ENCODE data around the gene CALHM2.
"Not testable (repeated sequence)": the region's sequence is repeated elsewhere in the genome, so short reads cannot be mapped to it uniquely, and the experiment has no call there.

The CALHM2 gene

DNA sequence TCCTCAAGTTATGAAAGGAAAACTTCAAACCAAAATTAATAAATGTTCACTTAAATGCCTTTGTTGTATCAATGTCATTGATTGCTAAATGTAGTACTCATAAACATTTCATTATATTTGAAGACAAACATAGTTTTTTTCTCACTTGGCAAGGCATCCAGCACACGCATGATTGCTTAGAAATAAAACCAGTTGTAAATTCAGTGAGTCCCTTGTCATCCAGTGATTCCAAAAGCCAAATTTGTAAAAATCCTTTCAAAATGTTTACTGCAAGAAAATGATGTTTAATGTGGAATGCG lies 35.2 kb upstream of the CALHM2 start:
- POLR2A ChIA-PET = no interaction called here
- CTCF ChIA-PET = interaction anchor here (1.6 to 5.3 kb wide), 3 partner anchors 11 to 71 kb away, joined by 3 to 147 read pairs (median 27); no protein-coding TSS in a partner anchor

GRCh38 chr10:103486635-103487409 lies 34.7 kb upstream of the CALHM2 start:
- 98% methylated on average over 7 of the region's 8 CpGs for WGBS (ENCODE audit: insufficient coverage)
- H3K4me1 ChIP-seq (ENCODE audit: control extremely low read depth in 1 of 4, control insufficient read depth in 4 of 4, insufficient read depth in 4 of 4, low read length in 3 of 4); DNase-seq; H3K9me3 ChIP-seq (ENCODE audit: control extremely low read depth in 1 of 5, control insufficient read depth in 4 of 5, insufficient read depth in 2 of 5, low read depth in 1 of 5, low read length in 4 of 5); H3K27me3 ChIP-seq (replicated peaks in 2 of 5; ENCODE audit: control insufficient read depth in 4 of 5, insufficient read depth in 5 of 5, low read length in 4 of 5); H3K27ac ChIP-seq (ENCODE audit: insufficient read depth in 1 of 2, low read depth in 1 of 2, low read length in 2 of 2, poor library complexity in 1 of 2, severe bottlenecking in 2 of 2); POLR2A ChIA-PET; H3K36me3 ChIP-seq (ENCODE audit: control insufficient read depth in 4 of 4, insufficient read depth in 4 of 4, low read length in 3 of 4); H3K4me3 ChIP-seq (ENCODE audit: control insufficient read depth in 1 of 7, extremely low read depth in 1 of 7, insufficient read depth in 4 of 7, low read depth in 2 of 7, low read length in 6 of 7): not testable (repeated sequence)
- CTCF ChIA-PET = interaction anchor here (0.9 to 5.3 kb wide), 12 partner anchors 9 to 106 kb away, joined by 3 to 147 read pairs (median 4); no protein-coding TSS in a partner anchor

More for the DNA sequence above, 35.2 kb upstream of the CALHM2 start:
- WGBS (ENCODE audit: insufficient coverage) = 100% methylated on average over 1 of the region's 2 CpGs
- no peaks in the 10 kb centered on the region for H3K36me3 ChIP-seq (ENCODE audit: control insufficient read depth in 4 of 4, insufficient read depth in 4 of 4, low read length in 3 of 4)
- DNase-seq = no peak
- no peak overlapping the region for H3K27ac ChIP-seq (ENCODE audit: insufficient read depth in 1 of 2, low read depth in 1 of 2, low read length in 2 of 2, poor library complexity in 1 of 2, severe bottlenecking in 2 of 2)
- H3K9me3 ChIP-seq (ENCODE audit: control extremely low read depth in 1 of 5, control insufficient read depth in 4 of 5, insufficient read depth in 2 of 5, low read depth in 1 of 5, low read length in 4 of 5) = no peaks in the 10 kb centered on the region
- H3K4me1 ChIP-seq (ENCODE audit: control extremely low read depth in 1 of 4, control insufficient read depth in 4 of 4, insufficient read depth in 4 of 4, low read length in 3 of 4) = peaks cover 0 to 3% (median 1%) of the 10 kb centered on the region in 4 experiments
- H3K4me3 ChIP-seq (ENCODE audit: control insufficient read depth in 1 of 7, extremely low read depth in 1 of 7, insufficient read depth in 4 of 7, low read depth in 2 of 7, low read length in 6 of 7) = no peak overlapping the region
- H3K27me3 ChIP-seq (replicated peaks in 2 of 5; ENCODE audit: control insufficient read depth in 4 of 5, insufficient read depth in 5 of 5, low read length in 4 of 5) = peaks cover 0 to 6% (median under 1%) of the 10 kb centered on the region in 5 experiments

- H3K36me3 ChIP-seq (ENCODE audit: control insufficient read depth in 4 of 4, insufficient read depth in 4 of 4, low read length in 3 of 4) = no peaks in the 10 kb centered on the region
- H3K9me3 ChIP-seq (ENCODE audit: control extremely low read depth in 1 of 5, control insufficient read depth in 4 of 5, insufficient read depth in 2 of 5, low read depth in 1 of 5, low read length in 4 of 5) = no peaks in the 10 kb centered on the region
- POLR2A ChIA-PET = interaction anchor here (1.1 kb wide), 1 partner anchor 11 kb away, joined by 3 read pairs; no protein-coding TSS in a partner anchor
- 55% methylated on average over 10 of the region's 12 CpGs for WGBS (ENCODE audit: insufficient coverage)
- H3K4me3 ChIP-seq (ENCODE audit: control insufficient read depth in 1 of 7, extremely low read depth in 1 of 7, insufficient read depth in 4 of 7, low read depth in 2 of 7, low read length in 6 of 7) = no peak overlapping the region
- no peaks in the 10 kb centered on the region for H3K27me3 ChIP-seq (replicated peaks in 2 of 5; ENCODE audit: control insufficient read depth in 4 of 5, insufficient read depth in 5 of 5, low read length in 4 of 5)
- CTCF ChIA-PET = interaction anchor here (1.0 to 12.8 kb wide), 7 partner anchors 9 to 130 kb away, joined by 3 to 157 read pairs (median 10); partner anchors contain the start of gene CALHM2
- H3K27ac ChIP-seq (ENCODE audit: insufficient read depth in 1 of 2, low read depth in 1 of 2, low read length in 2 of 2, poor library complexity in 1 of 2, severe bottlenecking in 2 of 2) = no peak overlapping the region
- peak; percentile 84 to 90 (median 86) for DNase-seq
- peaks cover 0 to 7% (median 0%) of the 10 kb centered on the region in 4 experiments for H3K4me1 ChIP-seq (ENCODE audit: control extremely low read depth in 1 of 4, control insufficient read depth in 4 of 4, insufficient read depth in 4 of 4, low read length in 3 of 4)
These were observed 29.9 kb upstream of the CALHM2 start for GRCh38 chr10:103481974-103482531.

GRCh38 chr10:103480521-103480920 lies 28.4 kb upstream of the CALHM2 start:
- Histone ChIP-seq H3K4me1 (ENCODE audit: control extremely low read depth in 1 of 4, control insufficient read depth in 4 of 4, insufficient read depth in 4 of 4, low read length in 3 of 4) (peaks cover 0 to 19% (median 7%) of the 10 kb centered on the region in 4 experiments), H3K9me3 (ENCODE audit: control extremely low read depth in 1 of 5, control insufficient read depth in 4 of 5, insufficient read depth in 2 of 5, low read depth in 1 of 5, low read length in 4 of 5) (no peaks in the 10 kb centered on the region), H3K4me3 (ENCODE audit: control insufficient read depth in 1 of 7, extremely low read depth in 1 of 7, insufficient read depth in 4 of 7, low read depth in 2 of 7, low read length in 6 of 7) (no peak overlapping the region), H3K36me3 (ENCODE audit: control insufficient read depth in 4 of 4, insufficient read depth in 4 of 4, low read length in 3 of 4) (no peaks in the 10 kb centered on the region), H3K27me3 (replicated peaks in 2 of 5; ENCODE audit: control insufficient read depth in 4 of 5, insufficient read depth in 5 of 5, low read length in 4 of 5) (no peaks in the 10 kb centered on the region), H3K27ac (ENCODE audit: insufficient read depth in 1 of 2, low read depth in 1 of 2, low read length in 2 of 2, poor library complexity in 1 of 2, severe bottlenecking in 2 of 2) (no peak overlapping the region)
- 97% methylated on average over 4 of the region's 5 CpGs for WGBS (ENCODE audit: insufficient coverage)
- DNase-seq = no peak
- ChIA-PET POLR2A (no interaction called here), CTCF (interaction anchor here (1.0 to 12.8 kb wide), 6 partner anchors 9 to 64 kb away, joined by 3 to 157 read pairs (median 5); partner anchors contain the start of genes CALHM2 and NEURL1)

- no peaks in the 10 kb centered on the region for H3K27me3 ChIP-seq (replicated peaks in 2 of 5; ENCODE audit: control insufficient read depth in 4 of 5, insufficient read depth in 5 of 5, low read length in 4 of 5)
- H3K36me3 ChIP-seq (ENCODE audit: control insufficient read depth in 4 of 4, insufficient read depth in 4 of 4, low read length in 3 of 4) = no peaks in the 10 kb centered on the region
- H3K9me3 ChIP-seq (ENCODE audit: control extremely low read depth in 1 of 5, control insufficient read depth in 4 of 5, insufficient read depth in 2 of 5, low read depth in 1 of 5, low read length in 4 of 5) = no peaks in the 10 kb centered on the region
- CTCF ChIA-PET = interaction anchor here (1.2 to 12.8 kb wide), 3 partner anchors 9 to 62 kb away, joined by 3 to 157 read pairs (median 76); partner anchors contain the start of gene CALHM2
- WGBS (ENCODE audit: insufficient coverage) = 90% methylated on average over 5 of the region's 7 CpGs
- peaks cover 0 to 19% (median 7%) of the 10 kb centered on the region in 4 experiments for H3K4me1 ChIP-seq (ENCODE audit: control extremely low read depth in 1 of 4, control insufficient read depth in 4 of 4, insufficient read depth in 4 of 4, low read length in 3 of 4)
- H3K27ac ChIP-seq (ENCODE audit: insufficient read depth in 1 of 2, low read depth in 1 of 2, low read length in 2 of 2, poor library complexity in 1 of 2, severe bottlenecking in 2 of 2) = no peak within 1 kb of the TSS
- no peak within 1 kb of the TSS for H3K4me3 ChIP-seq (ENCODE audit: control insufficient read depth in 1 of 7, extremely low read depth in 1 of 7, insufficient read depth in 4 of 7, low read depth in 2 of 7, low read length in 6 of 7)
- no peak for DNase-seq
- POLR2A ChIA-PET = no interaction called here
These were observed 27.0 kb upstream of the CALHM2 start, which contains the start of gene CALHM3 for GRCh38 chr10:103479135-103479534. CALHM3 (minus strand) TSS chr10:103479240; CDS start chr10:103479032, 208 bp downstream.

DNA sequence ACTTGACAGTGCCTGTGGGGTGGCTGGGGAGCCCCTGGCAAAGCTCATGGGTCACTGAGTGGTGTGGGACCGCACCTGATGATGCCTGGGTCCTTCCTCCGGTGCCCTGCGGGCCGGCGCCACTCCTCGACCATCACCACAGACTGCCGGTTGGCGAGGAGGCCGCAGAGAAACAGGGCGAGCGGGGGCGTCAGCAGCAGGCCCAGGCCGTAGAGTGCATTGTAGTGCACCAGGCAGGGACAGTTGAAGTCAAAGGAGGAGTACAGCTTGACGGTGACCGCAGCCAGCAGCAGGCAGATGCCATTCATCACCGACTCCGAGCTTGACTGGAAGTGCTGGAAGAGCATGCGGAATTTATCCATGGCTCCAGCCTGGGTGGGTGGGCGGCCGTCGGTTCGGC lies 26.5 kb upstream of the CALHM2 start:
- peaks cover 0 to 20% (median 7%) of the 10 kb centered on the region in 4 experiments for H3K4me1 ChIP-seq (ENCODE audit: control extremely low read depth in 1 of 4, control insufficient read depth in 4 of 4, insufficient read depth in 4 of 4, low read length in 3 of 4)
- CTCF ChIA-PET = interaction anchor here (1.2 to 12.8 kb wide), 3 partner anchors 8 to 62 kb away, joined by 3 to 157 read pairs (median 76); partner anchors contain the start of gene CALHM2
- H3K27ac ChIP-seq (ENCODE audit: insufficient read depth in 1 of 2, low read depth in 1 of 2, low read length in 2 of 2, poor library complexity in 1 of 2, severe bottlenecking in 2 of 2) = no peak overlapping the region
- DNase-seq = no peak
- WGBS (ENCODE audit: insufficient coverage) = 96% methylated on average over 22 of the region's 22 CpGs
- H3K36me3 ChIP-seq (ENCODE audit: control insufficient read depth in 4 of 4, insufficient read depth in 4 of 4, low read length in 3 of 4) = no peaks in the 10 kb centered on the region
- H3K27me3 ChIP-seq (replicated peaks in 2 of 5; ENCODE audit: control insufficient read depth in 4 of 5, insufficient read depth in 5 of 5, low read length in 4 of 5) = no peaks in the 10 kb centered on the region
- H3K9me3 ChIP-seq (ENCODE audit: control extremely low read depth in 1 of 5, control insufficient read depth in 4 of 5, insufficient read depth in 2 of 5, low read depth in 1 of 5, low read length in 4 of 5) = no peaks in the 10 kb centered on the region
- no peak overlapping the region for H3K4me3 ChIP-seq (ENCODE audit: control insufficient read depth in 1 of 7, extremely low read depth in 1 of 7, insufficient read depth in 4 of 7, low read depth in 2 of 7, low read length in 6 of 7)
- POLR2A ChIA-PET = no interaction called here
